GM20431 (cell line): ENCODE measurements around the gene TLX2.

ENCODE experiments used
- in situ Hi-C: fragments of 300-500 bp; cut with MseI, MboI; formaldehyde crosslinking; loops from one replicate; pipeline ENCODE4 v1.15.0; 2020; ENCODE audit warnings: low sequenced_read_pairs; ENCODE audit not compliant: unreplicated experiment

TLX2 gene

DNA sequence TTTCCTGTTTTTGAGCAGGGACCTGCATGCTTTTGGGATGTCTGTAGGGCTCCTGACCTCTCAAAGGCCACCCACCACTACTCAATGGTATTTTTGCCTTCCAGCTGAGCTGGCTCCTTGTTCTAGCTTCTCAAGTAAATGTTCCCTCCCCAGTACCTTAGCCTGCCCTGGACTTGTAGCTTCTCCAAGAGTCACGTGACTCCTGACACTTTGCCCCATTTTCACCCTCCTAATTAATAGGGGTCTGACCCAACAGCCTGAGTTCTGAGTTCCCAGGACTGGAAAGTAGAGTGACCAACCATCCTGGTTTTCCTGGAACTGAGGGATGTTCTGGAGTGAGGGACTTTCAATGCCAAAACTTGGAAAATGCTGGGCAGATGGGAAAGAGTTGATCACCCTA is 18.8 kb upstream of the TLX2 start:
- in situ Hi-C loops: loop anchor here (25.0 kb wide), 1 partner anchor 92 kb away; no protein-coding TSS in a partner anchor

GRCh38 chr2:74496997-74497776 is 17.1 kb upstream of the TLX2 start:
- in situ Hi-C loops: loop anchor here (25.0 kb wide), 1 partner anchor 90 kb away; no protein-coding TSS in a partner anchor

DNA sequence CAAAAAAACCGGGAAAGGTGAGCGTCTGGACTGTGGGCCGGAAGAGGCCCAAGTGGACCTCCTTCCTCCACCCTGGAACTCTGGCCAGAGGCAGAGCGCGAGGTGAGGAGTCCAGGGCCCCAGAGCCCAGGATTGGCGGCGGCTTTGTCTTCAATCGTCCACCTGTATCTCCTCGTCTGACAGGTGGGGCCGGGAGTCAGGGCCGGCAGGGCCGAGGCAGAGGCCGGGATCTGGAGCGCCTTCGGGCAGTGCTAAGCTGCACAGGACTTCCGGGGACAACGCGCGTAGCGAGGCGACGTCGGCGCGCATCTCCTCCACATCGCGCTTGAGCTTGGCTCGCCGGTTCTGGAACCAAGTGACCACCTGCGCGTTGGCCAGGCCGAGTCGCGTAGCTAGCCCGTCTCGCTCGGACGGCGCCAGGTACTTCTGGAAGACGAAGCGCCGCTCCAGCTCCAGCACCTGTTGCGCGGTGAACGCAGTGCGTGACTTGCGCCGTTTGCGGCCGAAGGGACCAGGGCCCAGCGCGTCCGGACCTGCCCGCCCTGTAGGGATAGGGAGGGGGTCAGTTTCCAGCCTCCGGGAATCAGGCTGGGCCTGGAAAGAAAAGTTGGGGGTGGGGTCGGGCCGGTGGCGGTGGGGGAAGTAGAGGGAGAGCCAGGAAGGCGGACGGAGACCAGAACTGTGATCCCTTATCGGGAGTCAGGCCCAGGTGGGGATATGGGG is 16.3 kb upstream of the TLX2 start:
- in situ Hi-C loops: loop anchor here (25.0 kb wide), 1 partner anchor 89 kb away; no protein-coding TSS in a partner anchor

GRCh38 chr2:74498500-74499266 is 15.6 kb upstream of the TLX2 start:
- in situ Hi-C loops: loop anchor here (25.0 kb wide), 1 partner anchor 89 kb away; no protein-coding TSS in a partner anchor

DNA sequence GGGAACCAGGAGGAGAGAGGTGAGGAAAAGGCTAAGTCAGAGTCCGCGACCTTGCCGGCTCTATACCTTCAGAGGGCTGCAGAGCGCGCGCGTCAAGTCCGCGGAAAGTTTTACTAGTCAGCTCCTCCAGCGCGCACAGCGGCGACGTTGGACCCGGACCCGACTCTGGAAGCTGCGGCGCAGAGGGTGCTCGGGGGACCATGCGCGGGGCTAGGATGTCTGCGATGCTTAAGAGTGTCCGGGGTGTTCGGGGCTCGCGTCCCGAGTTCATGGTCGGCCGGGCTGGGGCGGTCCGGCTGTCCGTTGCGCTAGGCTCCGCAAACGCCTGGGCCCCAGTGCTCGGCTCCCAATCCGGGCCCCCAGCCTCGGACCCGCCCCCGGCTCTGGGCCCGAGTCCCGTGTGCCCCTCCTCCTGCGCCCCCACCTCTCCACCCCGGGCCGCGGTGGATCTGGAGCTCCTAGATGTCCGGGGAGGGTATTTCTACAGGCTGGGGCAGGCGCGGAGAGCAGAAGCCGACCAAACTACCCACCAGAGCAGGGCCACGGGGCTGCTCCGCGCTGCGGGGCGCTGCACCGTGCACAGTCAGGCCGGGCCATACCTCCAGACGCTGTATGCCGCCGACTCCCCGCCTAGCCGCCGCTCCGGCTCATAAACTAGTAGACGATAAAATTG is 14.8 kb upstream of the TLX2 start, which contains the start of gene LBX2:
Gene LBX2, minus strand, starts transcription at position 337 of the 673 bp plus-strand sequence. Its CDS starts 66 bp downstream, at position 271.
- in situ Hi-C loops: loop anchor here (25.0 kb wide), 1 partner anchor 88 kb away; no protein-coding TSS in a partner anchor

GRCh38 chr2:74499940-74500577 is 14.2 kb upstream of the TLX2 start:
- in situ Hi-C loops: loop anchor here (25.0 kb wide), 1 partner anchor 87 kb away; no protein-coding TSS in a partner anchor

GRCh38 chr2:74500578-74500946 is 13.7 kb upstream of the TLX2 start:
- in situ Hi-C loops: no loop called here

DNA sequence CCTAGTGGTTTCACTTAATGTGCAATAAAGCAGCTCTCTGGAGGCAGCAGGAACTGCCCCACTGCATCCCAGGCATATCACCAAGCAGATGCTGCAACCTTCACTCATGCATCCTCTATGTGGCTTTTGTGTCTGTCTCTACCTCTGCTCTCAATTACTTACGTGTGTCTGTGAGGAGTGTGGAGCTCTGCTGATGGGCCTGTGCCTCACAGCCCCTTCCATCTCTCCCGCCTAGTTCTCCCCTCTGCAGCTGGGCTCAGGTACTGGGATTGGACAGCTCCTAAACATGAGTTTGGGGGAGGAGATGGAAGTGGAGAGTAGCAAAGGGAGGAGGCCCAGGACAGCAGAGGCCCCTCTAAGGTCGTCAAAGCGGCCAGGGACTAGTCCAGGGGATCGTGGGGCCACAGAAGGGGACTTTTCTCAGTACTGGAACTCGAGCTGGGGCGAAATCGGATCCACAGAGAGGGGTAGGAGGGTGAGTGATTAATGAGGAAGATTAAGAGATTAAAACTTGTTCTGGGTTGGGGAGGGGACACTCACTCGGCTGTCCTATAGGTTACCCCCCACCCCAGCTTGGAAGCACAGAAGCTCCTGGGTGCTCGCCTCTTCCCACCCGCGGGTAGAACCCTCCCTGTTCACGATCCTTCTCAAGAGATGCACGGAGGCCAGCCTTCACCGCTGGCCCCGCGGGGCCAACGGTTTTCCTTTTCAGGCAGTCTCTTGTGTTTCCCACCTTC is 12.7 kb upstream of the TLX2 start:
- in situ Hi-C loops: no loop called here

DNA sequence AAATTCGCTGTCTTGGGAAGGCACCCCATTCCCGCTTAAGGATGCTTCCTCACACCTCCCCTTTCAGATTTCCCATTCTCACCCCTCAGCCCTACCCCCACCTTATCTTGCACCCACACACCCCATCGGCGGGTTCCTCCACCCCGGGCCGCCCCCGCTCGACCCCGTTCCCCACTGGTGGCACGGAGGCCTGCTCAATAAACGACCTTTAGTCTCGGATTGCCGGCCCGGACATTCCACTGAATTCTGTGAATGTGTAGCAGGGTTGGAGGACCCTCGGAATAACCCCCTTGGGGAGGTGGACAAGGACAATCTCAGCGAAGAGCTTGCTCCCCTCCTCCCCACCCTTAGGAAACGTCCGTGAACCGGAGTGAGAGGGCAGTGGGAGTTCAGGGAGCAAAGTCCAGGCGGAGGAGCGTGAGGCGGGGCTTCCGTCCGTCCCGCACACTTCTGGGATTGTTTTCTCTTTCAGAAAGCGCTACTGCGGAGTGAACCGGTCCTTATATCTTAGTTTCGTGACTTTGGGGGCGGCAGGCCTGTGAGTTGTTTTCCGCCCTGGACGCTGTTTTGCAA is 12.0 kb upstream of the TLX2 start:
- in situ Hi-C loops: no loop called here

DNA sequence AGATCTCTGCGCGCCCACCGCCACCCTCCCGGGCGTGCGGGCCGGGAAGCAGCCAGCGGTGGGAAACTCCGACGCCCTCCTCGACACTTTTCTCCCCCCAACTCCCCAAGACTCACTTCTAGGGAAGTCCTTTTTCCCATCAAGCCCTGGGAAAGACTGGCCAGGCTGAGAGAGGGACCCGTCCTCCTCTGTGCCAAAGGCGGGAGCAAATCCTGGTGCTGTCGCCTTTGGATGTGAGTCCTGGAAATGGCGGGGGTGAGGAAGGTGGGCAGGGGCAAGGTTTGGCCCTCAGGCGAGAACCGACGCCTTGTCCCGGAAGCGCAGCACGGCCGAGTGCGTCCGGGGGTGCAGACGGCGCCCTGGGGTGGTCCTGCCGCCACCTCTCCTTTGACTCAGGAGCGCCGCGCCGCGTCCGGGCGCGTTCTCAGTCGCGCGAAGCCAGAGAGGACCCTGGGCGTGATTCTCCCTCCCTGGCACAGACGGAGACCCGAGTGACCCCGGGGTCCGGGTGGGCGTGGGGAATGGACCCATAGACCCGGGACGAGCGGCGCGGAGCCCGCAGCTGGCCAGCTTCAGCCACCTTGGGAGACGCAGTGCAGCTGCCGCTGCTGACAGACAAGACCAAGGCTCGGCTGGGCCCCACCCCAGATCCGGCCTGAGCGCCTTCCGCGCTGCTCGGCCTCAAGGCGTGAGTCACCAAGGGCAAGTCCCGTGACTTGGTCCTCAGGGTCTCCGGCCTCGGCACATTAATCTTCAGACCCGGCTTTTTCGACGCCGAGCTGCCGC is 11.3 kb upstream of the TLX2 start:
- in situ Hi-C loops: no loop called here

- in situ Hi-C loops: no loop called here
Observed at GRCh38 chr2:74503506-74504475, 10.5 kb upstream of the TLX2 start.

DNA sequence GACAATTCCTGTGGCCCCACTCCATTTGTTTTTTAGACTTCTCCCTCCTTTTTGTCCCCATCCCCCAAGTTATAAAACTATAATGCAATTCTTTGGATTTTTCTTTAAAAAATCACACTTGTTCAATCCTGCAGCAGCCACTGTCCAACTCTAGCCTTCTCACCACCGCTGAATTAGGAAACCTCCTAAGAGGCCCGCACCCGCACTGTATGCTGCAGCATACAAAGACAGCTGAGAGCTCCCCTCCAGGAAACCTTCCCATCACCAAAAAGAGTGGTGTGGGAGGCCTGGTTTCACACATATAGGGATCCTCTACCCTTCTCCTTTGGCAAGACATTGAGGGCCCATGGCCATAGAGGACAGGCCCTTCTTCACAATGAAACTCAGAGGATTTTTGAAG is 9.7 kb upstream of the TLX2 start:
- in situ Hi-C loops: no loop called here

GRCh38 chr2:74505448-74506246 is 8.6 kb upstream of the TLX2 start:
- in situ Hi-C loops: no loop called here

DNA sequence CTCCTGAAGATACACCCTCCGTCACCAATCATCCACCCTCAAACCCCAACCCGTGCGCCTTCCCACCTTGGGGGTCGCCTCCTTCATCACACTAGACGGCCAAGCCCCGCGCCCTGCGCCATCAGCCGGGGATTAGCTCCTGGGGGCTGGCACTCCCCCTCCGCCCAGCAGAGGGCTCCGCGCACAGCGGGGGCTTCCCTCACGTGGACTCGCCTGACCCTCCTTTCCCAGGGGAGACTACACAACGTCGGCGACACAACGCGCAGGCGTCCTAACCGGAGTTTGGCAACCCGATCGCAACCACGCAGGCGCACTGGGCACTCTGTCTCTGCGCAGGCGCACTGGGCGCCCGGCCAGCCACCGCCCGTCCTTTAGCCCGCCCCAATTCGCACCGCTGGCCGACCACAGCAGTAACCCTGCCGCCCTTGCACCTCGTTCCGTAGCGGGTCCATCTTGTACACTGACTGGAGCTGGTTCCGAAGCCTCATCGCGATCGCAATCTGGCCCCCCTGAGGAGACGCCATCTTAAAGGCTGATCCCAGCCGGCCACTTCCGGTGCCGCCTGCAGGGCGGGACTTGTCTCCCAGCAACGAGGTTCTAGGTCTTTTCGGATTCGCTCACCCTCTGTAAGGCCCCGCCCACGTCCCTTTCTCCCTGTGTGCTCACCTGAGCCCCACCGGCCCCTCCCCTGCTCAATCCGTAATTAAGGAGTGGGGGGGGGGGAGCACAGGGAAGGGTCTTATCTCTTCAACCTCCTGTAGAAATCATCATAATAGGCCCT is 6.9 kb upstream of the TLX2 start, which contains the start of gene PCGF1:
Gene PCGF1, minus strand, starts transcription at position 551 of the 781 bp plus-strand sequence. Its CDS starts 27 bp downstream, at position 524.
- in situ Hi-C loops: no loop called here
